ENCODE data around the gene ZNF689.

ZNF689 gene

GRCh38 chr16:30609926-30610839 is at the start of gene ZNF689:
Gene ZNF689, minus strand, starts transcription at chr16:30610389. Its CDS starts 348 bp downstream, at chr16:30610041.
- H3K9me3 ChIP-seq (ENCODE audit: low read depth, low read length): no peaks in the 10 kb centered on the region
- TF ChIP-seq POLR2AphosphoS5 (IDR thresholded peaks at IDR 0.05; ENCODE audit: borderline replicate concordance, low read depth, low read length) (peak; percentile 73), FOXP2 (optimal IDR thresholded peaks at IDR 0.05; ENCODE audit: control extremely low read depth, extremely low read length, insufficient read depth) (no peak), EZH2 (IDR thresholded peaks at IDR 0.05) (no peak)
- H3K4me3 ChIP-seq: peak within 1 kb of the TSS; percentile 96
- peak; percentile 96 for DNase-seq (ENCODE audit: low read depth, low spot score)
- H3K27ac ChIP-seq: peak within 1 kb of the TSS; percentile 90
- H3K36me3 ChIP-seq (ENCODE audit: insufficient read depth, low read length): peaks cover 18% of the 10 kb centered on the region
- peak within 1 kb of the TSS; percentile 99 for H3K9ac ChIP-seq (ENCODE audit: insufficient read length)

GRCh38 chr16:30658731-30659506 is 48.7 kb upstream of the ZNF689 start:
- H3K27ac ChIP-seq: peak overlapping the region; percentile 99
- peak overlapping the region; percentile 96 for H3K4me3 ChIP-seq
- DNase-seq (ENCODE audit: low read depth, low spot score): peak; percentile 91
- no peak for TF ChIP-seq EZH2 (IDR thresholded peaks at IDR 0.05)
- TF ChIP-seq POLR2AphosphoS5 (IDR thresholded peaks at IDR 0.05; ENCODE audit: borderline replicate concordance, low read depth, low read length): peak; percentile 54; the same call in 1 of the 2 replicates
- H3K36me3 ChIP-seq (ENCODE audit: insufficient read depth, low read length): peaks cover 43% of the 10 kb centered on the region
- no peaks in the 10 kb centered on the region for H3K9me3 ChIP-seq (ENCODE audit: low read depth, low read length)
- peak overlapping the region; percentile 97 for H3K9ac ChIP-seq (ENCODE audit: insufficient read length)

- Histone ChIP-seq H3K9me3 (ENCODE audit: low read depth, low read length) (no peaks in the 10 kb centered on the region), H3K27ac (peak within 1 kb of the TSS; percentile 99), H3K9ac (ENCODE audit: insufficient read length) (peak within 1 kb of the TSS; percentile 97), H3K36me3 (ENCODE audit: insufficient read depth, low read length) (peaks cover 38% of the 10 kb centered on the region), H3K4me3 (peak within 1 kb of the TSS; percentile 96)
- TF ChIP-seq FOXP2 (optimal IDR thresholded peaks at IDR 0.05; ENCODE audit: control extremely low read depth, extremely low read length, insufficient read depth) (no peak), POLR2AphosphoS5 (IDR thresholded peaks at IDR 0.05; ENCODE audit: borderline replicate concordance, low read depth, low read length) (peak; percentile 62; the same call in 1 of the 2 replicates)
- DNase-seq (ENCODE audit: low read depth, low spot score): peak; percentile 97
Observed at GRCh38 chr16:30657866-30658730, 47.9 kb upstream of the ZNF689 start, which contains the start of gene FBRS. Gene FBRS, plus strand, starts transcription at chr16:30658431. Its CDS starts 1,088 bp downstream, at chr16:30659519.

- Histone ChIP-seq H3K27ac (peak overlapping the region; percentile 86), H3K9ac (ENCODE audit: insufficient read length) (peak overlapping the region; percentile 77), H3K9me3 (ENCODE audit: low read depth, low read length) (no peaks in the 10 kb centered on the region), H3K4me3 (peak overlapping the region; percentile 82), H3K36me3 (ENCODE audit: insufficient read depth, low read length) (peaks cover 33% of the 10 kb centered on the region)
- TF ChIP-seq EZH2 (IDR thresholded peaks at IDR 0.05): no peak
- peak; percentile 57 for TF ChIP-seq POLR2AphosphoS5 (IDR thresholded peaks at IDR 0.05; ENCODE audit: borderline replicate concordance, low read depth, low read length)
- DNase-seq (ENCODE audit: low read depth, low spot score): no peak
Observed at GRCh38 chr16:30656974-30657865, 47.0 kb upstream of the ZNF689 start.

- peaks cover 25% of the 10 kb centered on the region; the same call in 1 of the 2 replicates for H3K36me3 ChIP-seq (ENCODE audit: insufficient read depth, low read length)
- no peak overlapping the region for H3K9ac ChIP-seq (ENCODE audit: insufficient read length)
- TF ChIP-seq EZH2 (IDR thresholded peaks at IDR 0.05) (no peak), POLR2AphosphoS5 (IDR thresholded peaks at IDR 0.05; ENCODE audit: borderline replicate concordance, low read depth, low read length) (no peak), FOXP2 (optimal IDR thresholded peaks at IDR 0.05; ENCODE audit: control extremely low read depth, extremely low read length, insufficient read depth) (no peak)
- no peak overlapping the region for H3K4me3 ChIP-seq
- H3K27ac ChIP-seq: no peak overlapping the region
- DNase-seq (ENCODE audit: low read depth, low spot score): no peak
- H3K9me3 ChIP-seq (ENCODE audit: low read depth, low read length): no peaks in the 10 kb centered on the region
Observed at GRCh38 chr16:30656388-30656787, 46.2 kb upstream of the ZNF689 start.

DNA sequence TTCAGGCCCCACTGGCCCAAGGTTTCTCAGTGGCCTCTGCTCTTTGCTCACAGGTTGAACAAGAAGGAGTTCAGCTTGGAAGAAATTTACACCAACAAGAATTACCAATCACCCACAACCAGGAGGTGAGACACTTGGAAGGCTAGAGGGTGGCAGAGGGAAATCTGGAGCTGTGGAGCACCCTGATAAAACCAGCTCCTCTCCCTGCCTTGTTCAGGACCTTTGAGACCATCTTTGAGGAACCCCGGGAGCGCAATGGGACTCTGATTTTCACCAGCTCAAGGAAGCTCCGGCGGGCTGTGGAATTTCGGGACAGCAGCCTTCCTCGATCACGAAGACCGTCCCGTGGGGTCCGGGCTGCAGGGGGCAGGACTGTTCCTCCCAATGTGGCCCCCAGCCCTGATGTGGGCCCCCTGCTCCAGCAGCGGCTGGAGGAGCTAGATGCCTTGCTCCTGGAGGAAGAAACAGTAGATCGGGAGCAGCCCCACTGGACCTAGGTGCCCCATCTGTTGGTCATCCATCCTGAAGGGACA is 45.7 kb upstream of the ZNF689 start:
- no peak overlapping the region for H3K27ac ChIP-seq
- H3K4me3 ChIP-seq: no peak overlapping the region
- peaks cover 25% of the 10 kb centered on the region; the same call in 1 of the 2 replicates for H3K36me3 ChIP-seq (ENCODE audit: insufficient read depth, low read length)
- no peak for TF ChIP-seq FOXP2 (optimal IDR thresholded peaks at IDR 0.05; ENCODE audit: control extremely low read depth, extremely low read length, insufficient read depth)
- TF ChIP-seq POLR2AphosphoS5 (IDR thresholded peaks at IDR 0.05; ENCODE audit: borderline replicate concordance, low read depth, low read length): no peak
- TF ChIP-seq EZH2 (IDR thresholded peaks at IDR 0.05): no peak
- H3K9me3 ChIP-seq (ENCODE audit: low read depth, low read length): no peaks in the 10 kb centered on the region
- DNase-seq (ENCODE audit: low read depth, low spot score): no peak
- no peak overlapping the region for H3K9ac ChIP-seq (ENCODE audit: insufficient read length)

DNA sequence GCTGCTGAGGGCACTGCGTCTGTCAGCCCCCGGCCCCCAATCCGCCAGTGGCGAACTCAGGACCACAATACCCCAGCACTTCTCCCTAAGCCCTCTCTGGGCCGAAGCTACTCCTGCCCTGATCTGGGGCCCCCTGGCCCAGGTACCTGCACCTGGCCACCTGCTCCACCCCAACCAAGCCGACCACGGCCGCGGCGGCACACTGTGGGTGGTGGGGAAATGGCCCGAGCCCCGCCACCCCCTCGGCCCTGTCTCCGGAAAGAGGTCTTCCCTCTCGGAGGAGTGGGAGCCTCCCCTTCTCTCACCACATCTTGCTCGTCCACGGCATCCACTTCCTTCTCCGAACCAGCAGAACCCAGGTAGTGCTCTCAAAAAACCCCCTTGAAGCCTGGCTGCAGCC is 44.7 kb upstream of the ZNF689 start:
- no peak overlapping the region for H3K9ac ChIP-seq (ENCODE audit: insufficient read length)
- no peak overlapping the region for H3K27ac ChIP-seq
- DNase-seq (ENCODE audit: low read depth, low spot score): no peak
- no peak overlapping the region for H3K4me3 ChIP-seq
- H3K9me3 ChIP-seq (ENCODE audit: low read depth, low read length): no peaks in the 10 kb centered on the region
- TF ChIP-seq POLR2AphosphoS5 (IDR thresholded peaks at IDR 0.05; ENCODE audit: borderline replicate concordance, low read depth, low read length) (no peak), FOXP2 (optimal IDR thresholded peaks at IDR 0.05; ENCODE audit: control extremely low read depth, extremely low read length, insufficient read depth) (no peak), EZH2 (IDR thresholded peaks at IDR 0.05) (no peak)
- peaks cover 20% of the 10 kb centered on the region; the same call in 1 of the 2 replicates for H3K36me3 ChIP-seq (ENCODE audit: insufficient read depth, low read length)
